NCI-H1105 treated with DMSO at 0.1 percent for 48 hours (cell line): Measurements from ENCODE around the gene NMT1.

ENCODE experiments used
- DNase-seq: peaks from one replicate; lab custom pipeline; 2025; lab: John Stamatoyannopoulos, UW

NMT1 gene

GRCh38 chr17:45135978-45136791, 75.1 kb downstream of the NMT1 start:
- DNase-seq = no peak

- DNase-seq = no peak
Observed at GRCh38 chr17:45136846-45137560, 75.9 kb downstream of the NMT1 start.

- DNase-seq = no peak
Observed at GRCh38 chr17:45137561-45138305, 76.6 kb downstream of the NMT1 start.

- DNase-seq = no peak
Observed at GRCh38 chr17:45138911-45139532, 77.9 kb downstream of the NMT1 start.

- DNase-seq = no peak
Observed at GRCh38 chr17:45139533-45139920, 78.4 kb downstream of the NMT1 start.

GRCh38 chr17:45143094-45143670, 82.1 kb downstream of the NMT1 start:
- DNase-seq = no peak

GRCh38 chr17:45143767-45144198, 82.7 kb downstream of the NMT1 start:
- no peak for DNase-seq

GRCh38 chr17:45144199-45145034, 83.3 kb downstream of the NMT1 start:
- no peak for DNase-seq

GRCh38 chr17:45145035-45145389, 83.9 kb downstream of the NMT1 start:
- DNase-seq = no peak

- DNase-seq = no peak
Observed at GRCh38 chr17:45146166-45146565, 85.0 kb downstream of the NMT1 start.

- DNase-seq = no peak
Observed at GRCh38 chr17:45146592-45146889, 85.4 kb downstream of the NMT1 start.

- DNase-seq = peak; percentile 76
Observed at GRCh38 chr17:45146890-45147580, 85.9 kb downstream of the NMT1 start.

GRCh38 chr17:45147581-45148182, 86.6 kb downstream of the NMT1 start:
- DNase-seq = peak; percentile 94

GRCh38 chr17:45148183-45149036, 87.3 kb downstream of the NMT1 start, which contains the start of gene HEXIM1:
Gene HEXIM1 (plus strand): TSS chr17:45148475. CDS start chr17:45149191, 716 bp downstream.
- DNase-seq = peak; percentile 98

- peak; percentile 62 for DNase-seq
Observed at GRCh38 chr17:45149037-45149668, 88.0 kb downstream of the NMT1 start.

- peak; percentile 17 for DNase-seq
Observed at GRCh38 chr17:45149669-45150664, 88.8 kb downstream of the NMT1 start.
